Hepatocyte (in vitro differentiated cells): ENCODE results near the gene TBC1D1. TPM values are rescaled to one million over a fixed set of nuclear protein-coding genes. Genes with fewer than 3 reads are reported as not detected.

Experiments used
- DNase-seq: peaks from one replicate; pipeline ENCODE4 v3.0.0-alpha.2; 2016; ENCODE audit warnings: low spot score
- H2AFZ ChIP-seq: fragments of 200-600 bp; sonication (generic); 2 replicates; pipeline ENCODE4 v1.6.0; 2016; ENCODE audit warnings: antibody characterized with exemption, mild to moderate bottlenecking
- H3K27ac ChIP-seq: fragments of 200-600 bp; sonication (generic); 2 replicates; pipeline ENCODE4 v1.5.1; 2016; ENCODE audit warnings: mild to moderate bottlenecking
- H3K27me3 ChIP-seq: fragments of 200-600 bp; sonication (generic); 2 replicates; pipeline ENCODE4 v1.6.1; 2016
- H3K36me3 ChIP-seq: fragments of 200-600 bp; sonication (generic); replicated peaks from 2 replicates; pipeline ENCODE4 v1.5.1; 2016; ENCODE audit warnings: low read depth; ENCODE audit not compliant: insufficient read depth
- H3K4me1 ChIP-seq: fragments of 200-600 bp; sonication (generic); 2 replicates; pipeline ENCODE4 v1.5.1; 2016; ENCODE audit warnings: mild to moderate bottlenecking, moderate library complexity; ENCODE audit not compliant: insufficient read depth
- H3K4me2 ChIP-seq: fragments of 200-600 bp; sonication (generic); 2 replicates; pipeline ENCODE4 v1.6.0; 2016
- H3K4me3 ChIP-seq: fragments of 200-600 bp; sonication (generic); 2 replicates; pipeline ENCODE4 v1.5.1; 2016; ENCODE audit warnings: mild to moderate bottlenecking
- H3K79me2 ChIP-seq: fragments of 200-600 bp; sonication (generic); 2 replicates; pipeline ENCODE4 v1.6.0; 2017; ENCODE audit warnings: mild to moderate bottlenecking
- H3K9me2 ChIP-seq: fragments of 200-600 bp; sonication (generic); replicated peaks from 2 replicates; pipeline ENCODE4 v1.6.0; 2017; ENCODE audit warnings: mild to moderate bottlenecking; ENCODE audit not compliant: insufficient read depth
- H3K9me3 ChIP-seq: fragments of 200-600 bp; sonication (generic); 2 replicates; pipeline ENCODE4 v1.5.1; 2016; ENCODE audit warnings: low read depth, mild to moderate bottlenecking
- H4K20me1 ChIP-seq: fragments of 200-600 bp; sonication (generic); 2 replicates; pipeline ENCODE4 v1.6.0; 2016; ENCODE audit warnings: mild to moderate bottlenecking; ENCODE audit not compliant: insufficient read depth, poor library complexity, severe bottlenecking
- EZH2 ChIP-seq: fragments of 200-600 bp; sonication (generic); IDR thresholded peaks from 2 replicates; pipeline ENCODE4 v1.6.1; 2016; ENCODE audit warnings: antibody characterized with exemption, mild to moderate bottlenecking, borderline replicate concordance
- EZH2phosphoT487 ChIP-seq: fragments of 200-600 bp; sonication (generic); IDR thresholded peaks from one replicate; pipeline ENCODE4 v1.6.1; 2018; ENCODE audit warnings: antibody characterized with exemption, mild to moderate bottlenecking, low read depth, moderate library complexity; ENCODE audit not compliant: unreplicated experiment, severe bottlenecking
- WGBS: methylation state at CpG from one replicate; pipeline ENCODE4 v1.1.6; 2016; ENCODE audit warnings: low lambda C conversion rate; ENCODE audit errors: missing lambda C conversion rate; 5-methylcytosine and 5-hydroxymethylcytosine counted together
- polyA plus RNA-seq: library from polyadenylated mRNA; unstranded; fragments of >200 nt; fragmentation: Nextera tagmentation; extraction: Ambion mirVana; gene quantifications from 2 replicates; pipeline ENCODE4 v1.2.1, GENCODE V29; 2016
- total RNA-seq: library from RNA; depleted of rRNA; stranded (reverse); fragments of >200 nt; gene quantifications from 2 replicates; pipeline ENCODE4 v1.2.3, GENCODE V29; 2014
- TF ChIP-seq, protein P1 (sequence below): fragments of 200-600 bp; sonication (generic); IDR thresholded peaks from 2 replicates; pipeline ENCODE4 v1.5.1; 2016; ENCODE audit warnings: antibody characterized with exemption, mild to moderate bottlenecking; ENCODE audit not compliant: poor library complexity

Gene TBC1D1
- total and polyA plus RNA-seq, 2 experiments from 2014 or later, result 45.6 to 117 TPM

DNA sequence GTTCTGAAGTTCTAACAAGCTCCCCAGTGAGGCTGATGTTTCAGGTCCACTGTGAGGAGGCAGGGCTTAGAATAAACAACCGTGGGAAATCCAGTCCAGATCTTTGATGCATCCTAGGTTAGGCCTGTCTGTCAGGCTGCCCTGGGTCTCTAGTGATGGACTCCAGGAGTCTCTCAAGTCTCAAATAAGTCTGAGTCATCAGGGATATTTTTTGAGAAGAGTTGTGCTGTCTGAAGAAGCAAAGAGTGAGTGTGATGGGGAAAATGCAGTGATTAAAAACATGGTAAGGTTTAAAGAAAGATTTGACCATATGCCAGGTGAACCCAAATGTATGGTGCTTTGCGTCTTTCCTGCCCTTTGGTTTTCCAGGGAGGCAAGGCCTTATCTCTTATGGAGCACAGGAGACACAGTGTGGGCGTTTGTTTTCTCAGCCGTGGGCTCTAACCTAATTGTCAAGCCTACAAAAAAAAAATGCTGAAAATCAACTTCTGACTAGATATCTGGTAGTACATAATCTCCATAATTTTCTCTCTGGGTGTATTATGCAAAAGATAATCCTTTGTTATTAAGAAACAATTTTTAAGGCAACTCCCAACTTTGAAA is 170.0 kb downstream of the TBC1D1 start:
- peak; percentile 51 for DNase-seq
- no peaks in the 10 kb centered on the region for H3K9me3 ChIP-seq
- H3K4me3 ChIP-seq, result no peak overlapping the region
- H3K9me2 ChIP-seq, result no peaks in the 10 kb centered on the region
- no peaks in the 10 kb centered on the region for H3K79me2 ChIP-seq
- no peaks in the 10 kb centered on the region for H3K27me3 ChIP-seq
- WGBS, result 33% methylated on average over 4 of the region's 4 CpGs
- peak overlapping the region; percentile 33 for H3K27ac ChIP-seq
- H4K20me1 ChIP-seq, result no peaks in the 10 kb centered on the region
- no peaks in the 10 kb centered on the region for H3K36me3 ChIP-seq
- peaks cover 9% of the 10 kb centered on the region for H3K4me1 ChIP-seq
- no peak overlapping the region for H3K4me2 ChIP-seq
- no peak overlapping the region for H2AFZ ChIP-seq
- no peak for TF ChIP-seq EZH2phosphoT487

DNA sequence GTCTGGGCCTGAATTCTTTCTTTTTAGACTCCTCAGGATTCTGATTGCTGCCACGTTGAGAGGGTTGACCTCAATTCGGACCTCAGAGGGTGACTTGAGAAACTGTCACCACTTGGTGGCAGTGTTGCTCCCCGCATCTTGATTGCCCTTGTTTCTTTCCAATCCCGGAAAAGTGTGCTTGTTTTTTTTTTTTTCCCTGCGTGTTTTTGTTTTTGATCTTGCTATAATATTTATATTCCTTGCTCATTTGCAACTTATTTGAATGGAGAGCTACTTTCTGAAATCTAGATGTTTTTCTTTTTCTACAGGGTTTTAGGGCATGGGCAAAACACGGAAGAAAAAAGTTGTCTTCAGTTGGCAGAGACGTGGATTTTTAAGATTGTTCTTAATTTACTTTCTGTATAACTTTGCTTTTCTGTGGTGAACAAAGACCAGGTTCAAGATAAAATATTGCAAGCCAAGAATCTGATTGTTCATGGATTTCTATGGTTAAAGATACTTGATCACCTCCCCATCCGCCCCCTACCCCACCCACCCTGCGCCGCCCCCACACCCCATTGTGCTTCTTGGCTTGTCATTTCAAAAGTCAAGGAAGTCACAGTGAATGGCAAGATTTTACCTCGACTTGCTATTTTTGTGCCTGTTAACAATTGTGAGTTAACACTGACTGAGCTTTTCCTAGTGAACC is 171.3 kb downstream of the TBC1D1 start:
- TF ChIP-seq, protein P1, sequence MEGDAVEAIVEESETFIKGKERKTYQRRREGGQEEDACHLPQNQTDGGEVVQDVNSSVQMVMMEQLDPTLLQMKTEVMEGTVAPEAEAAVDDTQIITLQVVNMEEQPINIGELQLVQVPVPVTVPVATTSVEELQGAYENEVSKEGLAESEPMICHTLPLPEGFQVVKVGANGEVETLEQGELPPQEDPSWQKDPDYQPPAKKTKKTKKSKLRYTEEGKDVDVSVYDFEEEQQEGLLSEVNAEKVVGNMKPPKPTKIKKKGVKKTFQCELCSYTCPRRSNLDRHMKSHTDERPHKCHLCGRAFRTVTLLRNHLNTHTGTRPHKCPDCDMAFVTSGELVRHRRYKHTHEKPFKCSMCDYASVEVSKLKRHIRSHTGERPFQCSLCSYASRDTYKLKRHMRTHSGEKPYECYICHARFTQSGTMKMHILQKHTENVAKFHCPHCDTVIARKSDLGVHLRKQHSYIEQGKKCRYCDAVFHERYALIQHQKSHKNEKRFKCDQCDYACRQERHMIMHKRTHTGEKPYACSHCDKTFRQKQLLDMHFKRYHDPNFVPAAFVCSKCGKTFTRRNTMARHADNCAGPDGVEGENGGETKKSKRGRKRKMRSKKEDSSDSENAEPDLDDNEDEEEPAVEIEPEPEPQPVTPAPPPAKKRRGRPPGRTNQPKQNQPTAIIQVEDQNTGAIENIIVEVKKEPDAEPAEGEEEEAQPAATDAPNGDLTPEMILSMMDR, result peak; percentile 80
- TF ChIP-seq EZH2, result no peak
- Histone ChIP-seq H3K4me3 (no peak overlapping the region), H2AFZ (peak overlapping the region; percentile 33), H3K4me1 (peaks cover 9% of the 10 kb centered on the region), H3K9me3 (no peaks in the 10 kb centered on the region), H3K9me2 (no peaks in the 10 kb centered on the region), H4K20me1 (no peaks in the 10 kb centered on the region), H3K36me3 (no peaks in the 10 kb centered on the region), H3K27ac (peak overlapping the region; percentile 33), H3K27me3 (no peaks in the 10 kb centered on the region), H3K79me2 (no peaks in the 10 kb centered on the region), H3K4me2 (peak overlapping the region; percentile 67)
- 33% methylated on average over 11 of the region's 11 CpGs for WGBS
- peak; percentile 86 for DNase-seq

DNA sequence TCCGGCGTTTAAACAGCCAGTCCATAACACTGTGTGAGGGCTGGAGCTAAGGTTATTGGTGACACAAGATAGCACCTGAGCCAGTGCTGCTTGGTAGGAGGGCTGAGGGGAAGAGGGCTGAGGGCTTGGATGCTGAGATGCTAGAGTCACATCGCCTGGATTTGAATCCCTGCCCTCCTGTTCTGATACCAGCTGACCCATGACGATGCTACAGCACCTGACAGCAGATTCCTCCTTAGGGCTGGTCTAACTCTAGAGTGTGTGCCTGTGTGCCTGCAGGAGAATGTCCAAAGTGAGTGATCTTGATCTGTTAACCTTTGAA is 171.9 kb downstream of the TBC1D1 start:
- H3K4me2 ChIP-seq, result peak overlapping the region; percentile 67
- H3K27ac ChIP-seq, result peak overlapping the region; percentile 26
- H2AFZ ChIP-seq, result no peak overlapping the region
- H3K79me2 ChIP-seq, result no peaks in the 10 kb centered on the region
- peaks cover 9% of the 10 kb centered on the region for H3K4me1 ChIP-seq
- no peaks in the 10 kb centered on the region for H3K27me3 ChIP-seq
- H3K36me3 ChIP-seq, result no peaks in the 10 kb centered on the region
- H3K4me3 ChIP-seq, result no peak overlapping the region
- no peaks in the 10 kb centered on the region for H3K9me3 ChIP-seq
- H4K20me1 ChIP-seq, result no peaks in the 10 kb centered on the region
- TF ChIP-seq EZH2phosphoT487 (no peak), EZH2 (no peak)
- TF ChIP-seq, protein P1, result no peak
- DNase-seq, result no peak
- no peaks in the 10 kb centered on the region for H3K9me2 ChIP-seq
- WGBS, result 78% methylated on average over 4 of the region's 4 CpGs

DNA sequence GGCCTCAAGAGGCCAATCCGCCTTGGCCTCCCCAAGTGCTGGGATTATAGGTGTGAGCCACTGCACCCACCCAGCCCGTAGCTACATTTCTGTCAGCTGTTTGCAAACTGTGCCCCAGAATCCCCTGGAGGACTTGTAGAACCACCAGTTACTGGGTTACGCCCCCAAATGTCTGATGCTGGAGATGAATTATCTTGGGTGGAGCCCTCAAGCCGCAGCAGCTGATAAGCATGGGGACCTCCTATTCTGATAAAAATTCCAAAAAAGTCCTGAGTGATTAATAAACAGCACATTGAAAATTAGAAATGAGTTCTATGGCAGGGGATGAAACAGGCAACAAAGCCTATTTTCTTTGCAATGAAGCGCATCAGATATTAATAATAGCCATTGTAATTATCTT is 174.3 kb downstream of the TBC1D1 start:
- Histone ChIP-seq H2AFZ (no peak overlapping the region), H3K36me3 (no peaks in the 10 kb centered on the region), H3K4me1 (peaks cover 17% of the 10 kb centered on the region), H3K27me3 (no peaks in the 10 kb centered on the region), H3K4me2 (no peak overlapping the region), H3K27ac (no peak overlapping the region), H3K9me3 (no peaks in the 10 kb centered on the region), H3K79me2 (no peaks in the 10 kb centered on the region), H4K20me1 (no peaks in the 10 kb centered on the region), H3K9me2 (no peaks in the 10 kb centered on the region), H3K4me3 (no peak overlapping the region)
- DNase-seq, result no peak
- TF ChIP-seq EZH2 (no peak), EZH2phosphoT487 (no peak)
- TF ChIP-seq, protein P1, result no peak
- WGBS, result 84% methylated on average over 5 of the region's 5 CpGs
